COLO668 (cell line): Measurements from ENCODE around the gene GSK3B.

ENCODE experiments used
- DNase-seq: peaks from one replicate; lab custom pipeline; 2025; ENCODE audit not compliant: unreplicated experiment; lab: John Stamatoyannopoulos, UW

GSK3B gene

GRCh38 chr3:119826711-119827608, 267.3 kb downstream of the GSK3B start:
- no peak for DNase-seq

GRCh38 chr3:119825820-119826219, 268.4 kb downstream of the GSK3B start:
- DNase-seq, result no peak

DNA sequence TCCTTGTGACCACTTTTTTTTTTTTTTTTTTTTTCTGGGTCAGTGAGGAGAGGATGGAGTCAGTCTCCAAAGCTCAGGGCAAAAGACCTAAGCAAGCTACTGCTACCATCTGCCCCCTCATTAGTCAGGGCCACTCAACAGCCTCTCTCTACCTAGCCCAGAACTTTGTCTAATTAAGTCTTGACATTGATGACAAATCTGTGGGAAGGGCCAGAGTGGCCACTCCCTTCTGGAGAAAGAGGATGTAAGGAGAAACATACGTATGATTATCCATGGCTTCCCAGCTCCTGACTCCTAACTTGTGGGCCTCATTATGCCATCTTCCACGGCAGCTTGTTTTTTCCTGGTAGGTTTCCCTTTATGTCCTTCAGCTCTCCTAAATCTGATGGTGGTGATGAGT, 274.4 kb downstream of the GSK3B start:
- no peak for DNase-seq

GRCh38 chr3:119818937-119819336, 275.3 kb downstream of the GSK3B start:
- DNase-seq, result no peak

- no peak for DNase-seq
Observed at GRCh38 chr3:119817583-119818363, 276.5 kb downstream of the GSK3B start.

DNA sequence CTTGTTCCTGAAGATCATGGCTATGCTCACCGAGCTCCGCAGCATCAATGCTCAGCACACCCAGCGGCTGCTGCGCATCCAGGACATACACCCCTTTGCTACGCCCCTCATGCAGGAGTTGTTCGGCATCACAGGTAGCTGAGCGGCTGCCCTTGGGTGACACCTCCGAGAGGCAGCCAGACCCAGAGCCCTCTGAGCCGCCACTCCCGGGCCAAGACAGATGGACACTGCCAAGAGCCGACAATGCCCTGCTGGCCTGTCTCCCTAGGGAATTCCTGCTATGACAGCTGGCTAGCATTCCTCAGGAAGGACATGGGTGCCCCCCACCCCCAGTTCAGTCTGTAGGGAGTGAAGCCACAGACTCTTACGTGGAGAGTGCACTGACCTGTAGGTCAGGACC, 277.2 kb downstream of the GSK3B start:
- DNase-seq, result no peak

GRCh38 chr3:119815716-119816115, 278.5 kb downstream of the GSK3B start:
- no peak for DNase-seq

DNA sequence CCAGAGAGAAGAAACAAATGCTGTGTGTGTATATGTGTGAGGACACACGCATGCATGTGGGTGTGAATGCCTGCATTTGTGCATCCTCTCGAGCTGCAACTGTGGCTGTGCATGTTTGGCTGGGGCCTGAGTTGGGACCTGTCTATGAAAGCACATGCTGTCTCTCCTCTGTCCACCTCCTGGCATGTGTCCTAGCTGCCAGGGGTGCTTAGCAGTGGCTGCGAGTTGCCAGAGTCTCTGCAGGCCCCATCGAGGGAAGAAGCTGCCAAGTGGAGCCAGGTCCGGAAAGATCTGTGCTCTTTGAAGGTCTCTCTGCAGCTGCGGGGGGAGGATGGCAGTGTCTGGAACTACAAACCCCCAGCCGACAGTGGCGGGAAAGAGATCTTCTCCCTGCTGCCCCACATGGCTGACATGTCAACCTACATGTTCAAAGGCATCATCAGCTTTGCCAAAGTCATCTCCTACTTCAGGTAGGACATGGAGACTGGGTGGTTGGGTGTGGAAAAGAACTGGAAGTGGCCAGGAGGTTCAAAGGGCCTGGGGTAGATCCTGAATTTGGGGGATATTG, 281.7 kb downstream of the GSK3B start:
- no peak for DNase-seq

GRCh38 chr3:119810018-119810435, 284.2 kb downstream of the GSK3B start:
- peak; percentile 50 for DNase-seq

- DNase-seq, result no peak
Observed at GRCh38 chr3:119809249-119810017, 284.8 kb downstream of the GSK3B start.

- DNase-seq, result no peak
Observed at GRCh38 chr3:119808843-119809242, 285.4 kb downstream of the GSK3B start.

- no peak for DNase-seq
Observed at GRCh38 chr3:119808244-119808643, 286.0 kb downstream of the GSK3B start.

GRCh38 chr3:119800844-119801243, 293.4 kb downstream of the GSK3B start:
- no peak for DNase-seq

DNA sequence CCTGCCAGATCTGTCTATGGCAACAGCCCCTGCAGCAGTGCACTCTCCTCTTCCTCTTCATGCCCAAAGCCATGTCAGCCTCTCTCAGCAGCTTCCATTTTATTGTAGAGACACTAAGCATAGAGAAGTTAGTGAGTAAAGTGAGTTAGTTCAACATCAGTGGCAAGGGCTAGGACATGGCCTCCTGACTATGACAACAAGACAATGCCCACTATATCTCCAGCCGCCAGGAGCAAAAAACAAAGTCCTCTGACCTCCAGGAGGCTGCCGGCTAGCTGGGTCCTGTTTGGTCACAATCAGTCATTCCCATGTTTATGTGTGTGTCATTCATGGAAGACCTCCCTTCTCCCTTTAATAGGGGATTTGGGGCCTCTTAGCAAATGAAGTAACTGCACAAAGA, 297.5 kb downstream of the GSK3B start:
- DNase-seq, result no peak

- DNase-seq, result no peak
Observed at GRCh38 chr3:119796368-119796767, 297.9 kb downstream of the GSK3B start.

DNA sequence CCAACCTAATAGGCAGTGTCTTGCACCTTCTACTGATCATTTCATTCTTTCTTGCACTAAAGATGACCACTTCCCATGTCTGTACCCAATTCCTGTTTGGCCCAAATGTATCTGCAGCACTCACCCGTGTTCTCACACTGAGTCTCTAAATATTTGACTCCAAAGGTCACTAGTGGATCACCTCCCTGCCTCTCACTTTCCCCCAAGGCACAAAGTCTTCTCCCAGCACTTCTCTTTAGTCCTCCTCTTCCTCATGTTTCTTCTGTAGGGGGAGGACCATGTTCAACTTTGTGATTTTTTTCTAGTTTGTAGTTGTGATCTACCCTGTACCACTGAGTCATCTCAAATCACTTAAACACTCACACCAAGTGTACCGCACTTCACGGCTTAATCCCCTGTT, 298.4 kb downstream of the GSK3B start:
- DNase-seq, result no peak

- DNase-seq, result no peak
Observed at GRCh38 chr3:119794971-119795612, 299.2 kb downstream of the GSK3B start.

GRCh38 chr3:119794401-119794800, 299.8 kb downstream of the GSK3B start:
- DNase-seq, result no peak

GRCh38 chr3:119792270-119792669, 302.0 kb downstream of the GSK3B start:
- no peak for DNase-seq

- no peak for DNase-seq
Observed at GRCh38 chr3:119790369-119790768, 303.9 kb downstream of the GSK3B start.

GRCh38 chr3:119786409-119786808, 307.8 kb downstream of the GSK3B start:
- DNase-seq, result no peak
